GM19351 (cell line): ENCODE data around the gene TTLL3.
"Not testable (repeated sequence)": the region's sequence is repeated elsewhere in the genome, so short reads cannot be mapped to it uniquely, and the experiment has no call there.

Experiments used
- ATAC-seq: cut with Tn5 transposase; IDR thresholded peaks from one replicate; pipeline ENCODE4 v1.9.1; 2021; ENCODE audit warnings: mild to moderate bottlenecking, moderate library complexity; ENCODE audit not compliant: unreplicated experiment

Gene TTLL3

GRCh38 chr3:9864200-9864927, 54.3 kb downstream of the TTLL3 start:
- no peak for ATAC-seq

DNA sequence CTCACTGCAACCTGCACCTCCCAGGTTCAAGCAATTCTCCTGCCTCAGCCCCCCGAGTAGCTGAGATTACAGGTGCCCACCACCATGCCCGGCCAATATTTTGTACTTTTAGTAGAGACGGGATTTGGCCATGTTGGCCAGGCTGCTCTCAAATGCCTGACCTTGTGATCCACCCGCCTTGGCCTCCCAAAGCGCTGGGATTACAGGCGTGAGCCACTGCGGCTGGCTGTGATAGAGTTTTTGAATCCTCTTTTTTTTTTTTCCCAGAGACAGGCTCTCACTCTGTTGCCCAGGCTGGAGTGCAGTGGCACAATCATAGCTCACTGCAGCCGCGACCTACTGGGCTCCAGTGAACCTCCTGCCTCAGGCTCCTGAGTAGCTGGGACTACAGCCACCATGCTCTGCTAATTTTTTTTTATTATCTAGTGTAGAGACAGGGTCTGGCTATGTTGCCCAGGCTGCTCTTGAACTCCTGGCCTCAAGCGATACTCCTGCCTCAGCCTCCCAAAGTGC, 55.1 kb downstream of the TTLL3 start:
- not testable (repeated sequence) for ATAC-seq

- no peak for ATAC-seq
Measured at GRCh38 chr3:9866639-9867038, 56.6 kb downstream of the TTLL3 start.

DNA sequence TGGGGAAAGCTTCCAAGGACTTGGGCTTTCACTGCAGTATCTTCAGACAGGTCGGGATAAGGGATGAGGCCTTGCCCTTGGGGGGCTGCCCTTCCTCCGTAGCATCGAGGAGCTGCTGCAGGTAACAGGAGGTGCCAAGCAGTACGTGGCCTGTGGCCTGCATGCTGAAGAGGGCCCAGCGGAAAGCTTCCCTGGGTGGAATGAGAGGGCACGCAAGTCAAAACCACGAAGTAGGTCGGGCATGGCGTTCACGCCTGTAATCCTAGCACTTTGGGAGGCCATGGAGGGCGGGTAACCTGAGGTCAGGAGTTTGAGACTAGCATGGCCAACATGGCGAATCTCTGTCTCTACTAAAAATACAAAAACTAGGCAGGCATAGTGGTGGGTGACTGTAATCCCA, 57.0 kb downstream of the TTLL3 start:
- no peak for ATAC-seq

DNA sequence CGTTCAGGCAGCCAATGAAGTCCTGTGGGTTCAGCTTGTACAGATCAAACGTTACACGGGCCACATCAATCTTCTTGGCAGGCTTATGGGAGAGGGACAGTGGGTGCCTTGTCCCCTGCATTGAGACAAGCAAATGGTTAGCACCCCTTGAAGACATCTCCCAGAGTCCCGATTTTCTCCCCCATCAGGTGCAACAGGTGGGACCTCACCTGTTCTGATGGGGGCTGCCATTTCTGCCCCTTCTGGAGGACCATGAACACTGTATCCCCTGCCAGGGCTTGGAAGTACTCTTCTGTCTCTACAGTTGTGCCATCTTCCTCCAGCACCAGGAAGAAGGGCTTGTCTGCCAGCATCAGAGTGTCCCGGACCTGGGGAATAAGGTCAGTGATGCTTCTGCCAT, 59.9 kb downstream of the TTLL3 start:
- no peak for ATAC-seq

DNA sequence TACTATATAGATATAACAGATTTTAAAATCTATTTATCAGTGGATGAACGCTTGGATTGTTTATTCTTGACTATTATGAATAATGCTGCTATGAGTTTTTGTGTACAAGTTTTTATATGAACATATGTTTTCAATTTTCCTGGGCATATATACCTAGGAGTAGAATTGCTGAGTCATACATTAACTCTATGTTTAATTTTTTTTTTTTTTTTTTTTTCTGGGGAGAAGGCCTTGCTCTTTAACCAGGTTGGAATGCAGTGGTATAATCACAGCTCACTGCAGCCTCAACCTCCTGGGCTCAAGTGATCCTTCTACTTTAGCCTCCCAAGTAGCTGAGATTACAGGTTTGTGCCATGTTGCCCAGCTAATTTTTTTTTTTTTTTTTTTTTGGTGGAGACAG, 60.9 kb downstream of the TTLL3 start:
- ATAC-seq: no peak

DNA sequence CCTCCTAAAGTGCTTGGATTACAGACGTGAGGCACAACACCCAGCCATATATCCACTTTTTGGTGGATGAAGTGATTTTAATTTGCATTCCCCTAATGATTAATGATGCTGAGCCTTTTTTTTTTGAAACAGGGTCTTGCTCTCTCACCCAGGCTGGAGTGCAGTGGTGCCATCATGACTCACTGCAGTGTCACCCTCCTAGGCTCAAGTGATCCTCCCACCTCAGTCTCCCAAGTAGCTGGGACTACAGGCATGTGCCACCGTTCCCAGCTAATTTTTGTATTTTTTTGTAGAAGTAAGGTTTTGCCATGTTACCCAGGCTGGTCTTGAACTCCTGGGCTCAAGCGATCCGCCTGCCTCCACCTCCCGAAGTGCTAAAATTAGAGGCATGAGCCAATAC, 62.0 kb downstream of the TTLL3 start:
- ATAC-seq: not testable (repeated sequence)

DNA sequence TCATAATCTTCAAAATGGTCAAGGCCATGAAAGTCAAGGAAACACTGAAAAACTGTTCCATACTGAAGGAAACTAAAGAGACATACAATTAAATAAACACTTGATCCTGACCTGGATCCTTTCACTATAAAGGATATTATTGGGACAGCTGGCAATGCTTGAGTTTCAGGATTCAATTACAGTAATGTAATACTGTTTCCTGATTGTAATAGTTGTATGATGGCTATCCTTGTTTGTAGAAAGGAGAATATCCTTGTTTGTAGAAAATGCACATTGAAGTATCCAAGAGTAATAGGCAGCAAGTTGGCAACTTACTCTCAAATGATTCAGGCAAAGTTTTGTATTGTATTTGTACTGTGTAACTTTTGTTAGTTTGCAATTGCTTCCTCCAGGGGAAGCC, 65.4 kb downstream of the TTLL3 start:
- no peak for ATAC-seq

DNA sequence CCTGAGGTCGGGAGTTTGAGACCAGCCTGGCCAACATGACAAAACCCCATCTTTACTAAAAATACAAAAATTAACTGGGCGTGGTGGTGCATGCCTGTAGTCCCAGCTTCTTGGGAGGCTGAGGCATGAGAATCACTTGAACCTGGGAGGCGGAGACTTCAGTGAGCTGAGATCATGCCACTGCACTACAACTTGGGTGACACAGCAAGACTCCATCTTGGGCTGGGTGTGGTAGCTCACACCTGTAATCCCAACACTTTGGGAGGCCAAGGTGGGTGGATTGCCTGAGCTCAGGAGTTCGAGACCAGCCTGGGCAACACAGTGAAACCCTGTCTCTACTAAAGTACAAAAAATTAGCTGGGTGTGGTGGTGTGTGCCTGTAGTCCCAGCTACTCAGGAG, 66.2 kb downstream of the TTLL3 start:
- ATAC-seq: not testable (repeated sequence)

DNA sequence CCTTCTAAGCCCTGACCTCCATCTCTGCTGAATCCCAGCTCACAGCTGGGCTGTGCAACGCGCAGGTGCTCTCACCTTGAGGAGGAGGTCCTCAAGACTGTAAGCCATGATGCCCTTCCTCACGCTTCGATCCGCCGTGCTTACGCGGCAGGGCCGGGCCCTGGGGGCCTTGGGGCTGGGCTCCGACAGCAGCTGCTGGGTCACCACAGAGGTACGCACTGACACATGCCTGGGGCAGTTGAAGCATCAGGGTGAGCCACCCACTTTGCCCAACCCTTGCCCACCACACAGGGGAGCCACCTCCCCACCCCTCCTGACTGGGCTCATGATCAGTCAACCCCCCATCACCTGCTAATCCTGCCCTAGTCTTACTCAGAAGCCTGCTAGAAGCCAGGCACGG, 66.9 kb downstream of the TTLL3 start:
- no peak for ATAC-seq

DNA sequence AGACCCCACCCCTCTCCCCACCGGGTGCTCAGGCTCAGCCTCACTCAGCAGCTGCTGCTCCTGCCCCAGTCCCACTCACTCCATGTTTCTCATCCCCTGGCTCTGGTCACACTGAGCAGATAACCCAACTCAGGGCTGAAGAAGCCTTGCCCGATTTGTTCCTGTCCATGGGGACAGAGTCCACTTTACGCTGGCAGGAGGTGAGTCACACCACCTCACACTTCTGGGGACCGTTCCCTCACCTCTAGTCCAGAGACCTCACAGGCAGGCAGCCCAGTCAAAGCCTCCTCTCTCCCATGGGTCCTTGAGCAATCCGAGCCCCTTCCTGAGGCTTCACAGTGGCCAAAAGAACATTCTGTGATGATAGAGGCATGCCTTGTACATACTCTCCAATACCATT, 68.6 kb downstream of the TTLL3 start:
- no peak for ATAC-seq

DNA sequence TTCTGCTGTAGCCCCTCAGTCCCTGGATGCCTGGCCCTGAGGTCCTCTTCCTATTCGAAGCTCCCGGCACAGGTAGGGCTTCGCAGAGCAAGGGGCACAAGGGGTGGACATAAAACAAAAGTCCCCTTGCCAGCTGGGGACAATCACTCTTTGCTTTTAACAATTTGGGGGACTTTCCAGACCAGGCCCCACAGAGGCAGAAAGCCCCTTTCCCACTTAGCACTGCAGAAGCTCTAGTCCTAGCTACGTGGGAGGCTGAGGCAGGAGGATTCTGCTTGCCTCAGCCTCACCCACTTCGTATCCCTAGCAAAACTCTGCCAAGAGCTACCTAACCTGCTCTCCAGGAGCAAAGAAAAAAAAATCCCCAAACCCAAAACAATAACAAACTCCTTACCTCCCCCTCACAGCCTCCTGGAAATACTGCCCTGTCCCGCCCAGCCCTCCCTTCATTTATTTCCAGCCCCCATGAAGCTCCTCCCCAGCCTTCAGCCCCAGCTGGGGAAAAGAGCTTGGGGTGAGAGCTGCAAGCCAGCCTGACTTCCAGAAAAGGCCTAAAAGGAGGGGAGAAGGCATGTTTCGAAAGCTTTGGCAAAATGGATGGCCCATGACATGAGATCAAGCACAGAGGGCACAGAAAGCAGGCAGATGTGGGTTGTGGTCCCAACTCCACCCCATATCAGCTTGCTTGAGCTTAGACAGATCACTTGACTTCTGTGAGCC, 69.9 kb downstream of the TTLL3 start, which contains the start of gene CIDEC:
TSS of gene CIDEC (minus strand) at position 424 of the 720 bp plus-strand sequence. CDS start 1,767 bp downstream, outside the sequence.
- no peak for ATAC-seq

- ATAC-seq: no peak
Measured at GRCh38 chr3:9881441-9881840, 71.4 kb downstream of the TTLL3 start.

GRCh38 chr3:9883706-9884554, 73.9 kb downstream of the TTLL3 start:
- ATAC-seq: no peak

GRCh38 chr3:9884555-9885165, 74.6 kb downstream of the TTLL3 start:
- no peak for ATAC-seq
